HEK293 (cell line): ENCODE measurements around the gene TFR2.

Source experiments
- EGR2 ChIP-seq: fragments of 450-650 bp; formaldehyde crosslinking; IDR thresholded peaks from 2 replicates; pipeline ENCODE4 v1.5.1; 2016; ENCODE audit warnings: low read depth, missing biosample characterization, missing genetic modification characterization
- ELK4 ChIP-seq: IDR thresholded peaks from 2 replicates; pipeline ENCODE4 v1.6.1; 2011; ENCODE audit warnings: mild to moderate bottlenecking, low read depth, low read length, borderline replicate concordance
- GLIS1 ChIP-seq: fragments of 450-650 bp; formaldehyde crosslinking; IDR thresholded peaks from 2 replicates; pipeline ENCODE4 v1.5.1; 2016; ENCODE audit warnings: missing biosample characterization, missing genetic modification characterization
- GLIS2 ChIP-seq: fragments of 450-650 bp; formaldehyde crosslinking; IDR thresholded peaks from 2 replicates; pipeline ENCODE4 v1.5.1; 2016; ENCODE audit warnings: missing biosample characterization, missing genetic modification characterization
- IKZF3 ChIP-seq: fragments of 450-650 bp; IDR thresholded peaks from 2 replicates; pipeline ENCODE4 v1.5.0; 2018; ENCODE audit warnings: missing biosample characterization, mild to moderate bottlenecking, missing genetic modification characterization, moderate library complexity
- KLF10 ChIP-seq: fragments of 450-650 bp; IDR thresholded peaks from 2 replicates; pipeline ENCODE4 v1.5.1; 2018; ENCODE audit warnings: missing biosample characterization, mild to moderate bottlenecking, missing genetic modification characterization
- KLF8 ChIP-seq: fragments of 450-650 bp; formaldehyde crosslinking; IDR thresholded peaks from 2 replicates; pipeline ENCODE4 v1.5.1; 2016; ENCODE audit warnings: missing biosample characterization, missing genetic modification characterization
- OSR2 ChIP-seq: fragments of 450-650 bp; formaldehyde crosslinking; IDR thresholded peaks from 2 replicates; pipeline ENCODE4 v1.5.1; 2016; ENCODE audit warnings: missing biosample characterization, missing genetic modification characterization
- PRDM1 ChIP-seq: fragments of 450-650 bp; formaldehyde crosslinking; IDR thresholded peaks from 2 replicates; pipeline ENCODE4; 2016; ENCODE audit warnings: missing biosample characterization, missing genetic modification characterization
- SCRT2 ChIP-seq: fragments of 450-650 bp; formaldehyde crosslinking; IDR thresholded peaks from 2 replicates; pipeline ENCODE4 v1.5.1; 2016; ENCODE audit warnings: missing biosample characterization, missing genetic modification characterization
- SP3 ChIP-seq: fragments of 450-650 bp; formaldehyde crosslinking; IDR thresholded peaks from 2 replicates; pipeline ENCODE4 v1.5.1; 2016; ENCODE audit warnings: missing biosample characterization, missing genetic modification characterization
- SP7 ChIP-seq: fragments of 450-650 bp; formaldehyde crosslinking; IDR thresholded peaks from 2 replicates; pipeline ENCODE4 v1.5.1; 2016; ENCODE audit warnings: missing biosample characterization, missing genetic modification characterization
- ZBTB17 ChIP-seq: fragments of 450-650 bp; formaldehyde crosslinking; IDR thresholded peaks from 2 replicates; pipeline ENCODE4 v1.5.1; 2016; ENCODE audit warnings: missing biosample characterization, missing genetic modification characterization
- ZNF10 ChIP-seq: fragments of 450-650 bp; formaldehyde crosslinking; IDR thresholded peaks from 2 replicates; pipeline ENCODE4 v1.5.1; 2017; ENCODE audit warnings: missing biosample characterization, missing genetic modification characterization
- ZNF155 ChIP-seq: fragments of 450-650 bp; formaldehyde crosslinking; IDR thresholded peaks from 2 replicates; pipeline ENCODE4 v1.5.1; 2016; ENCODE audit warnings: missing biosample characterization, missing genetic modification characterization
- ZNF19 ChIP-seq: fragments of 450-650 bp; formaldehyde crosslinking; IDR thresholded peaks from 2 replicates; pipeline ENCODE4; 2016; ENCODE audit warnings: missing biosample characterization, missing genetic modification characterization, low read depth
- ZNF2 ChIP-seq: fragments of 450-650 bp; formaldehyde crosslinking; IDR thresholded peaks from 2 replicates; pipeline ENCODE4 v1.5.1; 2016; ENCODE audit warnings: missing biosample characterization, missing genetic modification characterization
- ZNF221 ChIP-seq: fragments of 450-650 bp; formaldehyde crosslinking; IDR thresholded peaks from 2 replicates; pipeline ENCODE4 v1.5.1; 2017; ENCODE audit warnings: missing biosample characterization, missing genetic modification characterization, borderline replicate concordance
- ZNF223 ChIP-seq: fragments of 450-650 bp; formaldehyde crosslinking; IDR thresholded peaks from 2 replicates; pipeline ENCODE4 v1.5.1; 2016; ENCODE audit warnings: missing biosample characterization, missing genetic modification characterization
- ZNF335 ChIP-seq: fragments of 450-650 bp; formaldehyde crosslinking; conservative IDR thresholded peaks from 2 replicates; pipeline ENCODE4 v1.5.1; 2016; ENCODE audit warnings: missing biosample characterization, missing genetic modification characterization
- ZNF391 ChIP-seq: fragments of 450-650 bp; formaldehyde crosslinking; IDR thresholded peaks from 2 replicates; pipeline ENCODE4 v1.5.1; 2016; ENCODE audit warnings: low read depth, missing biosample characterization, missing genetic modification characterization, borderline replicate concordance
- ZNF416 ChIP-seq: fragments of 450-650 bp; formaldehyde crosslinking; IDR thresholded peaks from 2 replicates; pipeline ENCODE4 v1.5.1; 2016; ENCODE audit warnings: missing biosample characterization, missing genetic modification characterization
- ZNF510 ChIP-seq: fragments of 450-650 bp; formaldehyde crosslinking; IDR thresholded peaks from 2 replicates; pipeline ENCODE4 v1.5.1; 2018; ENCODE audit warnings: mild to moderate bottlenecking, missing genetic modification characterization, missing biosample characterization; ENCODE audit not compliant: insufficient replicate concordance
- ZNF514 ChIP-seq: fragments of 450-650 bp; formaldehyde crosslinking; IDR thresholded peaks from 2 replicates; pipeline ENCODE4 v1.5.1; 2016; ENCODE audit warnings: missing biosample characterization, missing genetic modification characterization
- ZNF529 ChIP-seq: fragments of 450-650 bp; formaldehyde crosslinking; IDR thresholded peaks from 2 replicates; pipeline ENCODE4 v1.5.1; 2017; ENCODE audit warnings: missing genetic modification characterization, missing biosample characterization; ENCODE audit not compliant: insufficient replicate concordance
- ZNF555 ChIP-seq: fragments of 450-650 bp; formaldehyde crosslinking; conservative IDR thresholded peaks from 2 replicates; pipeline ENCODE4 v1.5.1; 2017; ENCODE audit warnings: missing biosample characterization, mild to moderate bottlenecking, missing genetic modification characterization, inconsistent platforms
- ZNF571 ChIP-seq: fragments of 450-650 bp; formaldehyde crosslinking; IDR thresholded peaks from 2 replicates; pipeline ENCODE4 v1.5.0; 2017; ENCODE audit warnings: missing biosample characterization, missing genetic modification characterization
- ZNF626 ChIP-seq: fragments of 450-650 bp; sonication (Bioruptor Pico); formaldehyde crosslinking; IDR thresholded peaks from 2 replicates; pipeline ENCODE4 v1.5.1; 2018; ENCODE audit warnings: missing biosample characterization, missing genetic modification characterization, inconsistent platforms
- ZNF645 ChIP-seq: fragments of 450-650 bp; formaldehyde crosslinking; IDR thresholded peaks from 2 replicates; pipeline ENCODE4; 2016; ENCODE audit warnings: missing biosample characterization, missing genetic modification characterization
- ZNF658 ChIP-seq: fragments of 450-650 bp; formaldehyde crosslinking; IDR thresholded peaks from 2 replicates; pipeline ENCODE4; 2016; ENCODE audit warnings: missing biosample characterization, missing genetic modification characterization
- ZNF670 ChIP-seq: fragments of 450-650 bp; formaldehyde crosslinking; IDR thresholded peaks from 2 replicates; pipeline ENCODE4 v1.5.1; 2016; ENCODE audit warnings: missing biosample characterization, missing genetic modification characterization, low read depth
- ZNF776 ChIP-seq: fragments of 450-650 bp; formaldehyde crosslinking; IDR thresholded peaks from 2 replicates; pipeline ENCODE4 v1.5.0; 2017; ENCODE audit warnings: missing biosample characterization, missing genetic modification characterization, borderline replicate concordance
- ZNF777 ChIP-seq: fragments of 450-650 bp; formaldehyde crosslinking; IDR thresholded peaks from 2 replicates; pipeline ENCODE4 v1.5.1; 2017; ENCODE audit warnings: missing biosample characterization, missing genetic modification characterization, borderline replicate concordance
- ZNF792 ChIP-seq: fragments of 450-650 bp; formaldehyde crosslinking; IDR thresholded peaks from 2 replicates; pipeline ENCODE4 v1.5.1; 2016; ENCODE audit warnings: missing biosample characterization, missing genetic modification characterization
- ZSCAN23 ChIP-seq: fragments of 450-650 bp; formaldehyde crosslinking; IDR thresholded peaks from 2 replicates; pipeline ENCODE4 v1.5.1; 2016; ENCODE audit warnings: missing biosample characterization, missing genetic modification characterization
- ZXDB ChIP-seq: fragments of 450-650 bp; formaldehyde crosslinking; IDR thresholded peaks from 2 replicates; pipeline ENCODE4 v1.5.1; 2016; ENCODE audit warnings: missing biosample characterization, missing genetic modification characterization
- TF ChIP-seq, protein P1 (sequence below): fragments of 450-650 bp; formaldehyde crosslinking; IDR thresholded peaks from 2 replicates; pipeline ENCODE4 v1.5.1; 2016; ENCODE audit warnings: missing biosample characterization, missing genetic modification characterization, borderline replicate concordance
- TF ChIP-seq, protein P2 (sequence below): fragments of 450-650 bp; formaldehyde crosslinking; optimal IDR thresholded peaks from 2 replicates; pipeline ENCODE3; 2016; ENCODE audit warnings: missing biosample characterization, mild to moderate bottlenecking, missing genetic modification characterization

TFR2 gene

GRCh38 chr7:100680576-100681271 lies 39.4 kb upstream of the TFR2 start (continued):
- peak; percentile 41; the same call in 1 of the 2 replicates for TF ChIP-seq KLF8
- no peak for TF ChIP-seq ZXDB (tag by site-specific recombination)
- TF ChIP-seq ZBTB17 (tag by site-specific recombination): 0 out of 2 replicates have a peak, but pooled peaks have one; percentile 30
- no peak for TF ChIP-seq ZNF658 (tag by site-specific recombination)
- TF ChIP-seq ZNF19 (tag by site-specific recombination): no peak
- TF ChIP-seq ZNF626 (tag by site-specific recombination): no peak
- no peak for TF ChIP-seq ZNF10 (tag by site-specific recombination)
- TF ChIP-seq SCRT2 (tag by site-specific recombination): peak; percentile 30; the same call in 1 of the 2 replicates
- no peak for TF ChIP-seq ZNF391
- TF ChIP-seq ZNF221: no peak
- no peak for TF ChIP-seq KLF10 (tag by site-specific recombination)
- no peak for TF ChIP-seq ZNF645 (tag by site-specific recombination)
- TF ChIP-seq ZNF155 (tag by site-specific recombination): no peak
- no peak for TF ChIP-seq ZSCAN23 (tag by site-specific recombination)
- no peak for TF ChIP-seq ZNF2
- no peak for TF ChIP-seq ZNF529 (tag by site-specific recombination)
- no peak for TF ChIP-seq ZNF777 (tag by site-specific recombination)
- TF ChIP-seq ZNF670 (tag by site-specific recombination): no peak
- TF ChIP-seq IKZF3 (tag by site-specific recombination): no peak
- no peak for TF ChIP-seq ZNF416 (tag by site-specific recombination)
- TF ChIP-seq, protein P1, sequence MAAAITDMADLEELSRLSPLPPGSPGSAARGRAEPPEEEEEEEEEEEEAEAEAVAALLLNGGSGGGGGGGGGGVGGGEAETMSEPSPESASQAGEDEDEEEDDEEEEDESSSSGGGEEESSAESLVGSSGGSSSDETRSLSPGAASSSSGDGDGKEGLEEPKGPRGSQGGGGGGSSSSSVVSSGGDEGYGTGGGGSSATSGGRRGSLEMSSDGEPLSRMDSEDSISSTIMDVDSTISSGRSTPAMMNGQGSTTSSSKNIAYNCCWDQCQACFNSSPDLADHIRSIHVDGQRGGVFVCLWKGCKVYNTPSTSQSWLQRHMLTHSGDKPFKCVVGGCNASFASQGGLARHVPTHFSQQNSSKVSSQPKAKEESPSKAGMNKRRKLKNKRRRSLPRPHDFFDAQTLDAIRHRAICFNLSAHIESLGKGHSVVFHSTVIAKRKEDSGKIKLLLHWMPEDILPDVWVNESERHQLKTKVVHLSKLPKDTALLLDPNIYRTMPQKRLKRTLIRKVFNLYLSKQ: no peak
- TF ChIP-seq SP7 (tag by site-specific recombination): no peak
- TF ChIP-seq PRDM1 (tag by site-specific recombination): no peak
- no peak for TF ChIP-seq ELK4
- peak; percentile 45; the same call in 1 of the 2 replicates for TF ChIP-seq GLIS1 (tag by site-specific recombination)
- peak; percentile 73 for TF ChIP-seq GLIS2 (tag by site-specific recombination)
- TF ChIP-seq, protein P2, sequence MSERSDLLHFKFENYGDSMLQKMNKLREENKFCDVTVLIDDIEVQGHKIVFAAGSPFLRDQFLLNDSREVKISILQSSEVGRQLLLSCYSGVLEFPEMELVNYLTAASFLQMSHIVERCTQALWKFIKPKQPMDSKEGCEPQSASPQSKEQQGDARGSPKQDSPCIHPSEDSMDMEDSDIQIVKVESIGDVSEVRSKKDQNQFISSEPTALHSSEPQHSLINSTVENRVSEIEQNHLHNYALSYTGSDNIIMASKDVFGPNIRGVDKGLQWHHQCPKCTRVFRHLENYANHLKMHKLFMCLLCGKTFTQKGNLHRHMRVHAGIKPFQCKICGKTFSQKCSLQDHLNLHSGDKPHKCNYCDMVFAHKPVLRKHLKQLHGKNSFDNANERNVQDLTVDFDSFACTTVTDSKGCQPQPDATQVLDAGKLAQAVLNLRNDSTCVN (tag by site-specific recombination): no peak
- no peak for TF ChIP-seq ZNF223 (tag by site-specific recombination)
- TF ChIP-seq ZNF571 (tag by site-specific recombination): no peak
- no peak for TF ChIP-seq OSR2 (tag by site-specific recombination)
- no peak for TF ChIP-seq SP3 (tag by site-specific recombination)
- TF ChIP-seq ZNF335 (tag by site-specific recombination): no peak
- no peak for TF ChIP-seq ZNF555
- no peak for TF ChIP-seq ZNF792 (tag by site-specific recombination)
- no peak for TF ChIP-seq ZNF514 (tag by site-specific recombination)
- no peak for TF ChIP-seq ZNF776 (tag by site-specific recombination)
- TF ChIP-seq ZNF510 (tag by site-specific recombination): no peak
- peak; percentile 51; the same call in 1 of the 2 replicates for TF ChIP-seq EGR2 (tag by site-specific recombination)
